WTC11 (cell line): ENCODE measurements around the gene RPH3AL.
"Not testable (repeated sequence)": the region's sequence is repeated elsewhere in the genome, so short reads cannot be mapped to it uniquely, and the experiment has no call there.

ENCODE experiments used
- NFYB ChIP-seq: sonication (generic); formaldehyde crosslinking; conservative IDR thresholded peaks from 2 replicates; pipeline ENCODE4 v1.8.0; 2022; ENCODE audit warnings: low read depth, missing genetic modification reagents
- NR1H2 ChIP-seq: sonication (generic); formaldehyde crosslinking; IDR thresholded peaks from 2 replicates; pipeline ENCODE4 v1.9.0; 2021; ENCODE audit warnings: mild to moderate bottlenecking, moderate library complexity, missing genetic modification reagents
- SMAD3 ChIP-seq: sonication (generic); formaldehyde crosslinking; IDR thresholded peaks from 2 replicates; pipeline ENCODE4 v1.8.0; 2022; ENCODE audit warnings: missing genetic modification reagents, mild to moderate bottlenecking, borderline replicate concordance
- SP1 ChIP-seq: sonication (generic); formaldehyde crosslinking; conservative IDR thresholded peaks from 2 replicates; pipeline ENCODE4 v1.8.1; 2022; ENCODE audit warnings: missing genetic modification reagents
- TF ChIP-seq, protein P1 (sequence below): fragments of 200-600 bp; IDR thresholded peaks from 2 replicates; pipeline ENCODE4 v1.8.0; 2022; ENCODE audit warnings: antibody characterized with exemption
- TF ChIP-seq, protein P2 (sequence below): sonication (generic); formaldehyde crosslinking; IDR thresholded peaks from 2 replicates; pipeline ENCODE4 v1.8.1; 2023; ENCODE audit warnings: mild to moderate bottlenecking, missing genetic modification reagents
- TF ChIP-seq, protein P3 (sequence below): sonication (generic); formaldehyde crosslinking; conservative IDR thresholded peaks from 2 replicates; pipeline ENCODE4 v1.8.1; 2022; ENCODE audit warnings: mild to moderate bottlenecking, missing genetic modification reagents
- TF ChIP-seq, protein P4 (sequence below): sonication (generic); formaldehyde crosslinking; IDR thresholded peaks from 2 replicates; pipeline ENCODE4 v1.8.1; 2022; ENCODE audit warnings: missing genetic modification reagents, borderline replicate concordance

DNA sequence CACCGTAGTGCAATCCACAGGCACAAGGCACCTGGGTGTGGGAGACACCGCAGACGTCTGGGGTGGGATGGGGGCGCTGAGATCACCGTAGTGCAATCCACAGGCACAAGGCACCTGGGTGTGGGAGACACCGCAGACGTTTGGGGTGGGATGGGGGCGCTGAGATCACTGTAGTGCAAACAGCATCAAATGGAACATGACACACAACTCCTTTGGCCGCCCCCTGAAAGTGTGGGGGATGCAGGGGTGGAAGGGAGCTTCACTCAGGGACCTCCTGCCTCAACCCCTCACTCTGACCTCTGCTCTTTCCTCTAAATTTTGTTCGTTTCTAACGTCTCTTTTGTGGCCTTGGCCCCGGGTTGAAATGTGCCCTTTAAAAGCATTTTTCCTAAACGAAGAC is 150.9 kb downstream of the RPH3AL start:
- TF ChIP-seq, protein P1, sequence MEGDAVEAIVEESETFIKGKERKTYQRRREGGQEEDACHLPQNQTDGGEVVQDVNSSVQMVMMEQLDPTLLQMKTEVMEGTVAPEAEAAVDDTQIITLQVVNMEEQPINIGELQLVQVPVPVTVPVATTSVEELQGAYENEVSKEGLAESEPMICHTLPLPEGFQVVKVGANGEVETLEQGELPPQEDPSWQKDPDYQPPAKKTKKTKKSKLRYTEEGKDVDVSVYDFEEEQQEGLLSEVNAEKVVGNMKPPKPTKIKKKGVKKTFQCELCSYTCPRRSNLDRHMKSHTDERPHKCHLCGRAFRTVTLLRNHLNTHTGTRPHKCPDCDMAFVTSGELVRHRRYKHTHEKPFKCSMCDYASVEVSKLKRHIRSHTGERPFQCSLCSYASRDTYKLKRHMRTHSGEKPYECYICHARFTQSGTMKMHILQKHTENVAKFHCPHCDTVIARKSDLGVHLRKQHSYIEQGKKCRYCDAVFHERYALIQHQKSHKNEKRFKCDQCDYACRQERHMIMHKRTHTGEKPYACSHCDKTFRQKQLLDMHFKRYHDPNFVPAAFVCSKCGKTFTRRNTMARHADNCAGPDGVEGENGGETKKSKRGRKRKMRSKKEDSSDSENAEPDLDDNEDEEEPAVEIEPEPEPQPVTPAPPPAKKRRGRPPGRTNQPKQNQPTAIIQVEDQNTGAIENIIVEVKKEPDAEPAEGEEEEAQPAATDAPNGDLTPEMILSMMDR: not testable (repeated sequence)
- not testable (repeated sequence) for TF ChIP-seq SP1 (CRISPR knock-in tag); NFYB (CRISPR knock-in tag); NR1H2; SMAD3 (CRISPR knock-in tag)
- TF ChIP-seq, protein P2, sequence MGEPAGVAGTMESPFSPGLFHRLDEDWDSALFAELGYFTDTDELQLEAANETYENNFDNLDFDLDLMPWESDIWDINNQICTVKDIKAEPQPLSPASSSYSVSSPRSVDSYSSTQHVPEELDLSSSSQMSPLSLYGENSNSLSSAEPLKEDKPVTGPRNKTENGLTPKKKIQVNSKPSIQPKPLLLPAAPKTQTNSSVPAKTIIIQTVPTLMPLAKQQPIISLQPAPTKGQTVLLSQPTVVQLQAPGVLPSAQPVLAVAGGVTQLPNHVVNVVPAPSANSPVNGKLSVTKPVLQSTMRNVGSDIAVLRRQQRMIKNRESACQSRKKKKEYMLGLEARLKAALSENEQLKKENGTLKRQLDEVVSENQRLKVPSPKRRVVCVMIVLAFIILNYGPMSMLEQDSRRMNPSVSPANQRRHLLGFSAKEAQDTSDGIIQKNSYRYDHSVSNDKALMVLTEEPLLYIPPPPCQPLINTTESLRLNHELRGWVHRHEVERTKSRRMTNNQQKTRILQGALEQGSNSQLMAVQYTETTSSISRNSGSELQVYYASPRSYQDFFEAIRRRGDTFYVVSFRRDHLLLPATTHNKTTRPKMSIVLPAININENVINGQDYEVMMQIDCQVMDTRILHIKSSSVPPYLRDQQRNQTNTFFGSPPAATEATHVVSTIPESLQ: not testable (repeated sequence)
- TF ChIP-seq, protein P3, sequence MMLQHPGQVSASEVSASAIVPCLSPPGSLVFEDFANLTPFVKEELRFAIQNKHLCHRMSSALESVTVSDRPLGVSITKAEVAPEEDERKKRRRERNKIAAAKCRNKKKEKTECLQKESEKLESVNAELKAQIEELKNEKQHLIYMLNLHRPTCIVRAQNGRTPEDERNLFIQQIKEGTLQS (CRISPR knock-in tag): not testable (repeated sequence)
- TF ChIP-seq, protein P4, sequence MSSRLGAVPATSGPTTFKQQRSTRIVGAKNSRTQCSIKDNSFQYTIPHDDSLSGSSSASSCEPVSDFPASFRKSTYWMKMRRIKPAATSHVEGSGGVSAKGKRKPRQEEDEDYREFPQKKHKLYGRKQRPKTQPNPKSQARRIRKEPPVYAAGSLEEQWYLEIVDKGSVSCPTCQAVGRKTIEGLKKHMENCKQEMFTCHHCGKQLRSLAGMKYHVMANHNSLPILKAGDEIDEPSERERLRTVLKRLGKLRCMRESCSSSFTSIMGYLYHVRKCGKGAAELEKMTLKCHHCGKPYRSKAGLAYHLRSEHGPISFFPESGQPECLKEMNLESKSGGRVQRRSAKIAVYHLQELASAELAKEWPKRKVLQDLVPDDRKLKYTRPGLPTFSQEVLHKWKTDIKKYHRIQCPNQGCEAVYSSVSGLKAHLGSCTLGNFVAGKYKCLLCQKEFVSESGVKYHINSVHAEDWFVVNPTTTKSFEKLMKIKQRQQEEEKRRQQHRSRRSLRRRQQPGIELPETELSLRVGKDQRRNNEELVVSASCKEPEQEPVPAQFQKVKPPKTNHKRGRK (CRISPR knock-in tag): not testable (repeated sequence)
